ENCODE data around the gene TYW1B. TPM values are rescaled to one million over a fixed set of nuclear protein-coding genes. Genes with fewer than 3 reads are reported as not detected.
"Not testable (repeated sequence)": the region's sequence is repeated elsewhere in the genome, so short reads cannot be mapped to it uniquely, and the experiment has no call there.

TYW1B gene
- total RNA-seq, 6 donors from 2014 or later: 2.4 to 22.0 (median 4.5) TPM

GRCh38 chr7:72753781-72754180 is 74.2 kb downstream of the TYW1B start:
- Histone ChIP-seq H3K9me3 (peaks cover 0 to 1% (median 0%) of the 10 kb centered on the region in 4 donors), H3K36me3 (no peaks in the 10 kb centered on the region), H3K27me3 (no peaks in the 10 kb centered on the region), H3K4me3 (no peak overlapping the region), H3K27ac (no peak overlapping the region), H3K4me1 (no peaks in the 10 kb centered on the region)
- no peak for TF ChIP-seq POLR2A (IDR thresholded peaks at IDR 0.05)
- ATAC-seq (ENCODE audit: low FRiP score in 2 of 2) (no peak), DNase-seq (no peak)
- WGBS, 2 donors: 83 to 96% methylated on average over 5 of the region's 5 CpGs

GRCh38 chr7:72753229-72753628 is 74.8 kb downstream of the TYW1B start:
- H3K4me3 ChIP-seq; H3K27ac ChIP-seq; H3K9me3 ChIP-seq; H3K27me3 ChIP-seq; H3K4me1 ChIP-seq; H3K36me3 ChIP-seq; DNase-seq; ATAC-seq (ENCODE audit: low FRiP score in 2 of 2): not testable (repeated sequence)
- 93 to 94% methylated on average over 4 of the region's 4 CpGs for WGBS, 2 donors

GRCh38 chr7:72751978-72752377 is 76.0 kb downstream of the TYW1B start:
- H3K36me3 ChIP-seq: no peaks in the 10 kb centered on the region
- DNase-seq (no peak), ATAC-seq (ENCODE audit: low FRiP score in 2 of 2) (no peak)
- H3K27me3 ChIP-seq: no peaks in the 10 kb centered on the region
- H3K4me3 ChIP-seq: no peak overlapping the region
- no peak overlapping the region for H3K27ac ChIP-seq
- 87 to 92% methylated on average over 2 of the region's 2 CpGs for WGBS, 2 donors
- H3K9me3 ChIP-seq: no peaks in the 10 kb centered on the region
- TF ChIP-seq EP300 (IDR thresholded peaks at IDR 0.05): no peak
- no peaks in the 10 kb centered on the region for H3K4me1 ChIP-seq

- 94 to 97% methylated on average over 2 of the region's 2 CpGs for WGBS, 2 donors
- Histone ChIP-seq H3K36me3 (no peaks in the 10 kb centered on the region), H3K4me1 (no peaks in the 10 kb centered on the region), H3K9me3 (no peaks in the 10 kb centered on the region), H3K27me3 (no peaks in the 10 kb centered on the region), H3K27ac (no peak overlapping the region), H3K4me3 (no peak overlapping the region)
- ATAC-seq (ENCODE audit: low FRiP score in 2 of 2) (no peak), DNase-seq (no peak)
- TF ChIP-seq POLR2A (IDR thresholded peaks at IDR 0.05): no peak
- no peak for TF ChIP-seq EP300 (IDR thresholded peaks at IDR 0.05)
- no peak for TF ChIP-seq CTCF (IDR thresholded peaks at IDR 0.05)
- no peak for TF ChIP-seq POLR2AphosphoS5 (IDR thresholded peaks at IDR 0.05)
Measured at GRCh38 chr7:72751378-72751777, 76.6 kb downstream of the TYW1B start.

- not testable (repeated sequence) for H3K4me1 ChIP-seq; H3K4me3 ChIP-seq; H3K36me3 ChIP-seq; ATAC-seq (ENCODE audit: low FRiP score in 2 of 2); H3K9me3 ChIP-seq; H3K27ac ChIP-seq; H3K27me3 ChIP-seq; DNase-seq
Measured at GRCh38 chr7:72748649-72749048, 79.4 kb downstream of the TYW1B start.

GRCh38 chr7:72744244-72744926 is 83.6 kb downstream of the TYW1B start:
- not testable (repeated sequence) for DNase-seq, H3K4me1 ChIP-seq

GRCh38 chr7:72743801-72744200 is 84.2 kb downstream of the TYW1B start:
- H3K27ac ChIP-seq: not testable (repeated sequence)

More at GRCh38 chr7:72744244-72744926, 83.6 kb downstream of the TYW1B start:
- H3K27ac ChIP-seq, H3K9me3 ChIP-seq, H3K27me3 ChIP-seq, H3K36me3 ChIP-seq: not testable (repeated sequence)
- ATAC-seq (ENCODE audit: low FRiP score in 2 of 2): peak in 1 of 2 donors; percentile 75
- peak overlapping the region in 2 of 4 donors; percentile 17 to 18 for H3K4me3 ChIP-seq
- WGBS, 2 donors: 74 to 79% methylated on average over 10 of the region's 10 CpGs

GRCh38 chr7:72739716-72740115 is 88.3 kb downstream of the TYW1B start:
- peaks cover 5 to 13% (median 10%) of the 10 kb centered on the region in 4 donors for H3K9me3 ChIP-seq
- H3K4me1 ChIP-seq; DNase-seq; H3K4me3 ChIP-seq; ATAC-seq (ENCODE audit: low FRiP score in 2 of 2); H3K36me3 ChIP-seq; H3K27ac ChIP-seq; H3K27me3 ChIP-seq: not testable (repeated sequence)
- WGBS, 2 donors: 89 to 100% methylated on average over 4 to 7 of the region's 11 CpGs

More at GRCh38 chr7:72743801-72744200, 84.2 kb downstream of the TYW1B start:
- H3K4me3 ChIP-seq; H3K36me3 ChIP-seq; DNase-seq; ATAC-seq (ENCODE audit: low FRiP score in 2 of 2); H3K4me1 ChIP-seq; H3K9me3 ChIP-seq; H3K27me3 ChIP-seq: not testable (repeated sequence)
- 77 to 86% methylated on average over 2 of the region's 2 CpGs for WGBS, 2 donors

GRCh38 chr7:72735855-72736254 is 92.1 kb downstream of the TYW1B start:
- WGBS, 2 donors: 65 to 73% methylated on average over 3 to 4 of the region's 4 CpGs
- not testable (repeated sequence) for H3K27me3 ChIP-seq; ATAC-seq (ENCODE audit: low FRiP score in 2 of 2); H3K4me1 ChIP-seq; H3K4me3 ChIP-seq; H3K36me3 ChIP-seq; H3K27ac ChIP-seq; DNase-seq
- H3K9me3 ChIP-seq: peaks cover 5 to 13% (median 10%) of the 10 kb centered on the region in 4 donors

- not testable (repeated sequence) for H3K36me3 ChIP-seq; ATAC-seq (ENCODE audit: low FRiP score in 2 of 2); H3K9me3 ChIP-seq; H3K4me1 ChIP-seq; DNase-seq; H3K27me3 ChIP-seq; H3K4me3 ChIP-seq; H3K27ac ChIP-seq
- 73 to 81% methylated on average over 2 of the region's 2 CpGs for WGBS, 2 donors
Measured at GRCh38 chr7:72730815-72731214, 97.2 kb downstream of the TYW1B start.

- not testable (repeated sequence) for ATAC-seq (ENCODE audit: low FRiP score in 2 of 2); H3K4me1 ChIP-seq; H3K27me3 ChIP-seq; H3K4me3 ChIP-seq; H3K27ac ChIP-seq; H3K36me3 ChIP-seq; DNase-seq; H3K9me3 ChIP-seq
- 92 to 96% methylated on average over 2 of the region's 2 CpGs for WGBS, 2 donors
Measured at GRCh38 chr7:72730384-72730783, 97.6 kb downstream of the TYW1B start.

- ATAC-seq (ENCODE audit: low FRiP score in 2 of 2); DNase-seq: not testable (repeated sequence)
- WGBS, 2 donors: 100% methylated on average over 2 of the region's 2 CpGs
Measured at GRCh38 chr7:72729130-72729529, 98.9 kb downstream of the TYW1B start.

More at GRCh38 chr7:72729130-72729529, 98.9 kb downstream of the TYW1B start:
- not testable (repeated sequence) for H3K27ac ChIP-seq, H3K36me3 ChIP-seq, H3K4me1 ChIP-seq, H3K9me3 ChIP-seq, H3K4me3 ChIP-seq, H3K27me3 ChIP-seq
